Measurements from ENCODE around the gene ACYP1. TPM values are rescaled to one million over a fixed set of nuclear protein-coding genes. Genes with fewer than 3 reads are reported as not detected.

The ACYP1 gene
- total RNA-seq, 3 donors from 2014 or later, result 16.0 to 17.3 (median 16.8) TPM

DNA sequence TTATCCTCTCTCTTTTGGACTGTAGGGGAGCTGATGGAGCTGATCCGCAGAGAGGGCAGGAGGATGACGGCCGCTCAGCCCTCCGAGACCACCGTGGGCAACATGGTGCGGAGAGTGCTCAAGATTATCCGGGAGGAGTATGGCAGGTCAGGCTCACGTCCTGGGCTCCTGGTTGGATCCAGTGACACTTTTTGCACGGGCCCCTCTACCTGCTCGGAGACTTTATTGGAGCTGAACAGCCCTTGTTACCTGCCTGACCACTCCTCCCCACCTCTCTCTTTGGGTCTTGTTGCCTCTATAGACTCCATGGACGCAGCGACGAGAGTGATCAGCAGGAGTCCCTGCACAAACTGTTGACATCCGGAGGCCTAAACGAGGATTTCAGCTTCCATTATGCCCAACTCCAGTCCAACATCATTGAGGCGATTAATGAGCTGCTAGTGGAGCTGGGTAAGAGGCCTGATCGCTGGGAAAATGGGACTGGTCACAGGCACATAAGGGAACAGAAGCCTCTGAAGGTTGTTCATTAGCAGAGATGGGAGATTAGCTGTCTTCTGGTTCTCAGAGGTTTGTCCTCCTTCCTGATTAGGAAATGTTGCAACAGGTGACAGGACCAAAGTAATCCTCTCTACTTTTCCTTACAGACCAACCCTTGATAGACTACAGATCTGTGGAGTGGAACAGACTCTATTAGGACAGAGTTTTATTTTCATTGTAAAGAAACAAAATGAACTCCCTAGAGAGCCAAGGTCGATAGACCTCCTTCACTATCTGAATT, 60.4 kb downstream of the ACYP1 start:
- Mint-ChIP-seq H3K4me3 (peak overlapping the region; percentile 96), H3K36me3 (ENCODE audit: insufficient read depth) (peaks cover 35% of the 10 kb centered on the region), H3K9me3 (no peaks in the 10 kb centered on the region), H3K4me1 (ENCODE audit: low read depth) (peaks cover 39% of the 10 kb centered on the region), H3K27me3 (ENCODE audit: low read depth) (no peaks in the 10 kb centered on the region)
- ATAC-seq (peak in 1 of 2 donors; percentile 1), DNase-seq (no peak)

Other genes with a start within 250 kb of the ACYP1 start
- under 1 TPM in 2 of 3 donors, not detected in 1; 0.13 to 0.35 TPM for gene PROX2, start 187.9 kb downstream of the ACYP1 start, total RNA-seq
- 100 to 1,000 TPM; 104 to 107 (median 106) TPM for gene DLST, start 182.1 kb downstream of the ACYP1 start, total RNA-seq
- 10 to 100 TPM; 13.2 to 20.7 (median 17.3) TPM for gene RPS6KL1, start 140.8 kb downstream of the ACYP1 start, total RNA-seq
- gene PGF, start 108.4 kb downstream of the ACYP1 start, total RNA-seq, result under 1 TPM; 0.18 to 0.38 (median 0.18) TPM
- gene EIF2B2, start 61.1 kb downstream of the ACYP1 start, total RNA-seq, result 10 to 100 TPM; 61.2 to 69.4 (median 66.0) TPM
- gene MLH3, start 12.6 kb downstream of the ACYP1 start, total RNA-seq, result 10 to 100 TPM; 11.0 to 14.7 (median 11.7) TPM
- under 1 TPM; 0.45 to 0.84 (median 0.78) TPM for gene ZC2HC1C, start 5.6 kb upstream of the ACYP1 start, total RNA-seq
- gene NEK9, start 63.0 kb upstream of the ACYP1 start, total RNA-seq, result 10 to 100 TPM; 48.5 to 51.2 (median 50.4) TPM
- gene TMED10, start 112.6 kb upstream of the ACYP1 start, total RNA-seq, result 100 to 1,000 TPM; 184 to 196 (median 195) TPM
- 10 to 100 TPM; 16.8 to 19.5 (median 18.1) TPM for gene FOS, start 214.8 kb upstream of the ACYP1 start, total RNA-seq

Data from activated T-cell treated with anti-CD3 and anti-CD28 coated beads, Interleukin-2, amount 50 U/mL, for 4 hours (primary cell).